HEK293 (cell line): Measurements from ENCODE around the gene DYRK2.

Source experiments
- BCL11B ChIP-seq: fragments of 450-650 bp; formaldehyde crosslinking; IDR thresholded peaks from 2 replicates; pipeline ENCODE4 v1.5.1; 2016; ENCODE audit warnings: low read depth, missing biosample characterization, missing genetic modification characterization
- ELK4 ChIP-seq: IDR thresholded peaks from 2 replicates; pipeline ENCODE4 v1.6.1; 2011; ENCODE audit warnings: mild to moderate bottlenecking, low read depth, low read length, borderline replicate concordance
- IKZF3 ChIP-seq: fragments of 450-650 bp; IDR thresholded peaks from 2 replicates; pipeline ENCODE4 v1.5.0; 2018; ENCODE audit warnings: missing biosample characterization, mild to moderate bottlenecking, missing genetic modification characterization, moderate library complexity
- KLF8 ChIP-seq: fragments of 450-650 bp; formaldehyde crosslinking; IDR thresholded peaks from 2 replicates; pipeline ENCODE4 v1.5.1; 2016; ENCODE audit warnings: missing biosample characterization, missing genetic modification characterization
- PBX3 ChIP-seq: sonication (generic); formaldehyde crosslinking; IDR thresholded peaks from 2 replicates; pipeline ENCODE4 v1.8.1; 2022; ENCODE audit warnings: mild to moderate bottlenecking, moderate library complexity, missing genetic modification reagents
- SCRT1 ChIP-seq: fragments of 450-650 bp; formaldehyde crosslinking; IDR thresholded peaks from 2 replicates; pipeline ENCODE4 v1.5.1; 2016; ENCODE audit warnings: missing biosample characterization, missing genetic modification characterization, borderline replicate concordance
- ZBTB21 ChIP-seq: fragments of 450-650 bp; formaldehyde crosslinking; IDR thresholded peaks from 2 replicates; pipeline ENCODE4 v1.5.1; 2017; ENCODE audit warnings: missing biosample characterization, missing genetic modification characterization
- ZBTB7A ChIP-seq: fragments of 450-650 bp; formaldehyde crosslinking; IDR thresholded peaks from 2 replicates; pipeline ENCODE4 v1.5.1; 2016; ENCODE audit warnings: low read depth, missing biosample characterization, missing genetic modification characterization
- ZBTB8A ChIP-seq: fragments of 450-650 bp; formaldehyde crosslinking; IDR thresholded peaks from 2 replicates; pipeline ENCODE4 v1.5.1; 2016; ENCODE audit warnings: missing biosample characterization, missing genetic modification characterization
- ZFHX2 ChIP-seq: fragments of 450-650 bp; formaldehyde crosslinking; conservative IDR thresholded peaks from 2 replicates; pipeline ENCODE4 v1.5.1; 2016; ENCODE audit warnings: missing biosample characterization, missing genetic modification characterization
- ZFP3 ChIP-seq: fragments of 450-650 bp; formaldehyde crosslinking; IDR thresholded peaks from 2 replicates; pipeline ENCODE4 v1.5.1; 2016; ENCODE audit warnings: low read depth, missing biosample characterization, missing genetic modification characterization
- ZNF157 ChIP-seq: fragments of 450-650 bp; formaldehyde crosslinking; IDR thresholded peaks from 2 replicates; pipeline ENCODE4 v1.5.1; 2016; ENCODE audit warnings: missing biosample characterization, missing genetic modification characterization
- ZNF169 ChIP-seq: fragments of 450-650 bp; formaldehyde crosslinking; IDR thresholded peaks from 2 replicates; pipeline ENCODE4 v1.5.1; 2016; ENCODE audit warnings: missing biosample characterization, missing genetic modification characterization
- ZNF221 ChIP-seq: fragments of 450-650 bp; formaldehyde crosslinking; IDR thresholded peaks from 2 replicates; pipeline ENCODE4 v1.5.1; 2017; ENCODE audit warnings: missing biosample characterization, missing genetic modification characterization, borderline replicate concordance
- ZNF416 ChIP-seq: fragments of 450-650 bp; formaldehyde crosslinking; IDR thresholded peaks from 2 replicates; pipeline ENCODE4 v1.5.1; 2016; ENCODE audit warnings: missing biosample characterization, missing genetic modification characterization
- ZNF433 ChIP-seq: fragments of 450-650 bp; formaldehyde crosslinking; IDR thresholded peaks from 2 replicates; pipeline ENCODE4 v1.5.1; 2016; ENCODE audit warnings: missing biosample characterization, missing genetic modification characterization, low read depth
- ZNF514 ChIP-seq: fragments of 450-650 bp; formaldehyde crosslinking; IDR thresholded peaks from 2 replicates; pipeline ENCODE4 v1.5.1; 2016; ENCODE audit warnings: missing biosample characterization, missing genetic modification characterization
- ZNF548 ChIP-seq: fragments of 450-650 bp; formaldehyde crosslinking; IDR thresholded peaks from 2 replicates; pipeline ENCODE4 v1.5.1; 2016; ENCODE audit warnings: missing biosample characterization, missing genetic modification characterization
- ZNF558 ChIP-seq: fragments of 450-650 bp; formaldehyde crosslinking; IDR thresholded peaks from 2 replicates; pipeline ENCODE4 v1.5.1; 2016; ENCODE audit warnings: missing biosample characterization, missing genetic modification characterization
- ZNF561 ChIP-seq: fragments of 450-650 bp; IDR thresholded peaks from 2 replicates; pipeline ENCODE4 v1.5.1; 2018; ENCODE audit warnings: missing biosample characterization, missing genetic modification characterization, borderline replicate concordance
- ZNF610 ChIP-seq: fragments of 450-650 bp; formaldehyde crosslinking; IDR thresholded peaks from 2 replicates; pipeline ENCODE4 v1.5.1; 2016; ENCODE audit warnings: missing biosample characterization, missing genetic modification characterization, borderline replicate concordance
- ZNF645 ChIP-seq: fragments of 450-650 bp; formaldehyde crosslinking; IDR thresholded peaks from 2 replicates; pipeline ENCODE4; 2016; ENCODE audit warnings: missing biosample characterization, missing genetic modification characterization
- ZNF768 ChIP-seq: fragments of 450-650 bp; formaldehyde crosslinking; IDR thresholded peaks from 2 replicates; pipeline ENCODE4 v1.5.1; 2018; ENCODE audit warnings: missing biosample characterization, mild to moderate bottlenecking, missing genetic modification characterization
- ZNF830 ChIP-seq: fragments of 450-650 bp; IDR thresholded peaks from 2 replicates; pipeline ENCODE4 v1.5.0; 2018; ENCODE audit warnings: missing biosample characterization, missing genetic modification characterization, low read depth, mild to moderate bottlenecking, moderate library complexity
- ZSCAN16 ChIP-seq: fragments of 450-650 bp; formaldehyde crosslinking; IDR thresholded peaks from 2 replicates; pipeline ENCODE4 v1.5.1; 2016; ENCODE audit warnings: missing biosample characterization, missing genetic modification characterization
- ZXDB ChIP-seq: fragments of 450-650 bp; formaldehyde crosslinking; IDR thresholded peaks from 2 replicates; pipeline ENCODE4 v1.5.1; 2016; ENCODE audit warnings: missing biosample characterization, missing genetic modification characterization
- TF ChIP-seq, protein P1 (sequence below): fragments of 450-650 bp; formaldehyde crosslinking; IDR thresholded peaks from 2 replicates; pipeline ENCODE4 v1.5.1; 2016; ENCODE audit warnings: missing biosample characterization, missing genetic modification characterization
- TF ChIP-seq, protein P2 (sequence below): fragments of 450-650 bp; formaldehyde crosslinking; IDR thresholded peaks from 2 replicates; pipeline ENCODE4 v1.5.1; 2016; ENCODE audit warnings: missing biosample characterization, missing genetic modification characterization, borderline replicate concordance
- TF ChIP-seq, protein P3 (sequence below): fragments of 450-650 bp; formaldehyde crosslinking; IDR thresholded peaks from 2 replicates; pipeline ENCODE4 v1.5.1; 2016; ENCODE audit warnings: missing biosample characterization, missing genetic modification characterization
- TF ChIP-seq, protein P4 (sequence below): fragments of 450-650 bp; formaldehyde crosslinking; IDR thresholded peaks from 2 replicates; pipeline ENCODE4 v1.5.1; 2016; ENCODE audit warnings: missing biosample characterization, missing genetic modification characterization

DYRK2 gene

DNA sequence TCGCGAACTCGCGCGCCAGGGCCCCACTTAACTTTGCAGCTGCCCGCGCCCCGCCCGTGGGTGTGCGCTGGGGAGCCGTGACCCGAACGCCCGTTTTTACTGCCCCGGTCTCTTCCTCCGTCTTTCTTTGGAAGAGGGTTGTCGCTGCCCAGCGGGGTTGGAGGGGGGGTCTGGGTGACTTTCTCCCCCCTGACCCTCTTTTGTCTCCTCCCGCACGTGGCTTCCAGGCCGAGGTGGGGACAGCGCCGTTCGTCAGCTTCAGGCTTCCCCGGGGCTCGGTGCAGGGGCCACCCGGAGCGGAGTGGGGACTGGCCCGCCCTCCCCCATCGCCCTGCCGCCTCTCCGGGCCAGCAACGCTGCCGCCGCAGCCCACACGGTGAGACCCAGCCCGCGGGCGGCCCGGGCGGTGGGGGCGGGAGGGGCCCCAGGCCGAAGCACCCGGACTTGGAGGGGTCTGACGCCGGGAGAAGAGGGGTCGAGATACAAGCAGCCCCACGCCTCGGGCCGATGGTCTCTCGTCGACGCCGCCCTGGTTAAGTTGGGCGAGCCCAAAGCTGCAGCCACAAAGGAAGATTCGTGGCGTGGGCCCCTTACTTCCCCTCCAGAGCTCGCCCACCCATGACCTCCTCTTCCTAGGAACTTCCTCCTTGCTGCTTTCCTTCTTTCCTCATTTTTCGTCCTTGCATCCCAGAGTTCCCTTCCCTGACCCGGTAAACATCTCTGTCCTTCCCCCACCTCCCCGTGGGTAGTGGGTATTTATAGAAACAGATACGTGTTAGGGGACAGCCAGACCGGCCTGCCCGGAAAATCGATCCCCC, 1.2 kb downstream of the DYRK2 start (continued):
- TF ChIP-seq ZBTB8A (tag by site-specific recombination) (peak; percentile 29; the same call in 1 of the 2 replicates), ZNF558 (tag by site-specific recombination) (no peak), ZNF169 (tag by site-specific recombination) (no peak), SCRT1 (tag by site-specific recombination) (no peak), PBX3 (no peak), ZNF645 (no peak), ZNF561 (tag by site-specific recombination) (no peak), ZXDB (peak; percentile 74), ZNF830 (no peak), ZNF416 (tag by site-specific recombination) (no peak), ZNF433 (tag by site-specific recombination) (no peak), ZNF768 (tag by site-specific recombination) (no peak), KLF8 (tag by site-specific recombination) (peak; percentile 37; the same call in 1 of the 2 replicates), ZNF514 (tag by site-specific recombination) (no peak), ELK4 (no peak), ZFHX2 (peak; percentile 83), ZFP3 (tag by site-specific recombination) (no peak), ZBTB21 (tag by site-specific recombination) (no peak), ZNF221 (no peak), ZNF157 (tag by site-specific recombination) (no peak), IKZF3 (0 out of 2 replicates have a peak, but pooled peaks have one; percentile 17), ZNF610 (no peak), ZSCAN16 (tag by site-specific recombination) (no peak), ZNF548 (tag by site-specific recombination) (no peak), BCL11B (tag by site-specific recombination) (no peak), ZBTB7A (tag by site-specific recombination) (no peak)
- TF ChIP-seq, protein P1, sequence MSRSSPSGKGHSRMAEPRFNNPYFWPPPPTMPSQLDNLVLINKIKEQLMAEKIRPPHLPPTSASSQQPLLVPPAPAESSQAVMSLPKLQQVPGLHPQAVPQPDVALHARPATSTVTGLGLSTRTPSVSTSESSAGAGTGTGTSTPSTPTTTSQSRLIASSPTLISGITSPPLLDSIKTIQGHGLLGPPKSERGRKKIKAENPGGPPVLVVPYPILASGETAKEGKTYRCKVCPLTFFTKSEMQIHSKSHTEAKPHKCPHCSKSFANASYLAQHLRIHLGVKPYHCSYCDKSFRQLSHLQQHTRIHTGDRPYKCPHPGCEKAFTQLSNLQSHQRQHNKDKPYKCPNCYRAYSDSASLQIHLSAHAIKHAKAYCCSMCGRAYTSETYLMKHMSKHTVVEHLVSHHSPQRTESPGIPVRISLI (tag by site-specific recombination): no peak
- TF ChIP-seq, protein P2, sequence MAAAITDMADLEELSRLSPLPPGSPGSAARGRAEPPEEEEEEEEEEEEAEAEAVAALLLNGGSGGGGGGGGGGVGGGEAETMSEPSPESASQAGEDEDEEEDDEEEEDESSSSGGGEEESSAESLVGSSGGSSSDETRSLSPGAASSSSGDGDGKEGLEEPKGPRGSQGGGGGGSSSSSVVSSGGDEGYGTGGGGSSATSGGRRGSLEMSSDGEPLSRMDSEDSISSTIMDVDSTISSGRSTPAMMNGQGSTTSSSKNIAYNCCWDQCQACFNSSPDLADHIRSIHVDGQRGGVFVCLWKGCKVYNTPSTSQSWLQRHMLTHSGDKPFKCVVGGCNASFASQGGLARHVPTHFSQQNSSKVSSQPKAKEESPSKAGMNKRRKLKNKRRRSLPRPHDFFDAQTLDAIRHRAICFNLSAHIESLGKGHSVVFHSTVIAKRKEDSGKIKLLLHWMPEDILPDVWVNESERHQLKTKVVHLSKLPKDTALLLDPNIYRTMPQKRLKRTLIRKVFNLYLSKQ: no peak
- TF ChIP-seq, protein P3, sequence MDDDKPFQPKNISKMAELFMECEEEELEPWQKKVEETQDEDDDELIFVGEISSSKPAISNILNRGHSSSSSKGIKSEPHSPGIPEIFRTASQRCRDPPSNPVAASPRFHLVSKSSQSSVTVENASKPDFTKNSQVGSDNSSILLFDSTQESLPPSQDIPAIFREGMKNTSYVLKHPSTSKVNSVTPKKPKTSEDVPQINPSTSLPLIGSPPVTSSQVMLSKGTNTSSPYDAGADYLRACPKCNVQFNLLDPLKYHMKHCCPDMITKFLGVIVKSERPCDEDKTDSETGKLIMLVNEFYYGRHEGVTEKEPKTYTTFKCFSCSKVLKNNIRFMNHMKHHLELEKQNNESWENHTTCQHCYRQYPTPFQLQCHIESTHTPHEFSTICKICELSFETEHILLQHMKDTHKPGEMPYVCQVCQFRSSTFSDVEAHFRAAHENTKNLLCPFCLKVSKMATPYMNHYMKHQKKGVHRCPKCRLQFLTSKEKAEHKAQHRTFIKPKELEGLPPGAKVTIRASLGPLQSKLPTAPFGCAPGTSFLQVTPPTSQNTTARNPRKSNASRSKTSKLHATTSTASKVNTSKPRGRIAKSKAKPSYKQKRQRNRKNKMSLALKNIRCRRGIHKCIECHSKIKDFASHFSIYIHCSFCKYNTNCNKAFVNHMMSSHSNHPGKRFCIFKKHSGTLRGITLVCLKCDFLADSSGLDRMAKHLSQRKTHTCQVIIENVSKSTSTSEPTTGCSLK: no peak
- TF ChIP-seq, protein P4, sequence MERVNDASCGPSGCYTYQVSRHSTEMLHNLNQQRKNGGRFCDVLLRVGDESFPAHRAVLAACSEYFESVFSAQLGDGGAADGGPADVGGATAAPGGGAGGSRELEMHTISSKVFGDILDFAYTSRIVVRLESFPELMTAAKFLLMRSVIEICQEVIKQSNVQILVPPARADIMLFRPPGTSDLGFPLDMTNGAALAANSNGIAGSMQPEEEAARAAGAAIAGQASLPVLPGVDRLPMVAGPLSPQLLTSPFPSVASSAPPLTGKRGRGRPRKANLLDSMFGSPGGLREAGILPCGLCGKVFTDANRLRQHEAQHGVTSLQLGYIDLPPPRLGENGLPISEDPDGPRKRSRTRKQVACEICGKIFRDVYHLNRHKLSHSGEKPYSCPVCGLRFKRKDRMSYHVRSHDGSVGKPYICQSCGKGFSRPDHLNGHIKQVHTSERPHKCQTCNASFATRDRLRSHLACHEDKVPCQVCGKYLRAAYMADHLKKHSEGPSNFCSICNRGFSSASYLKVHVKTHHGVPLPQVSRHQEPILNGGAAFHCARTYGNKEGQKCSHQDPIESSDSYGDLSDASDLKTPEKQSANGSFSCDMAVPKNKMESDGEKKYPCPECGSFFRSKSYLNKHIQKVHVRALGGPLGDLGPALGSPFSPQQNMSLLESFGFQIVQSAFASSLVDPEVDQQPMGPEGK (tag by site-specific recombination): peak; percentile 51; the same call in 1 of the 2 replicates
